HEK293 (cell line): Measurements from ENCODE around the gene C9orf43.

Source experiments
- CTCF ChIA-PET: fragments of 350-600 bp; formaldehyde crosslinking; extraction: SDS; loops from one replicate; lab custom pipeline; 2021; ENCODE audit warnings: antibody characterized with exemption; lab: Yijun Ruan, JAX
- POLR2A ChIA-PET: fragments of 300-600 bp; formaldehyde crosslinking; extraction: SDS; loops from one replicate; lab custom pipeline; 2020; ENCODE audit warnings: antibody characterized with exemption, inconsistent platforms; lab: Yijun Ruan, JAX
- H3K27ac ChIP-seq: fragments of 200-500 bp; sonication (Bioruptor generic); 2 replicates; pipeline ENCODE4 v1.5.1; 2014; ENCODE audit warnings: low read depth, low read length, control low read depth, inconsistent platforms; ENCODE audit errors: extremely low read depth
- H3K36me3 ChIP-seq, 2 experiments: fragments of 200-500 bp in 1 of 2; sonication (Bioruptor generic) in 1 of 2; 1 replicate in 1 of 2; 2 replicates in 1 of 2; pipeline ENCODE4 v1.5.1; 2014 to 2017; ENCODE audit warnings: inconsistent platforms in 2 of 2, low read length in 2 of 2; ENCODE audit not compliant: control insufficient read depth in 2 of 2, insufficient read depth in 1 of 2
- H3K4me1 ChIP-seq: fragments of 200-500 bp; sonication (Bioruptor generic); 2 replicates; pipeline ENCODE4 v1.5.1; 2014; ENCODE audit warnings: mild to moderate bottlenecking, low read length, inconsistent platforms; ENCODE audit not compliant: control insufficient read depth, insufficient read depth
- H3K4me3 ChIP-seq: 2 replicates; pipeline ENCODE4 v1.5.1; 2011; ENCODE audit warnings: low read depth, mild to moderate bottlenecking, control low read depth, low read length, moderate library complexity
- H3K9me3 ChIP-seq: fragments of 200-500 bp; sonication (Bioruptor generic); 2 replicates; pipeline ENCODE4 v1.5.1; 2014; ENCODE audit warnings: low read depth, low read length, inconsistent platforms; ENCODE audit not compliant: control insufficient read depth, insufficient read depth
- CTCF ChIP-seq: fragments of 450-650 bp; formaldehyde crosslinking; IDR thresholded peaks from 2 replicates; pipeline ENCODE4 v1.5.1; 2016; ENCODE audit warnings: missing biosample characterization, missing genetic modification characterization
- GLI2 ChIP-seq: fragments of 450-650 bp; formaldehyde crosslinking; IDR thresholded peaks from 2 replicates; pipeline ENCODE4; 2017; ENCODE audit warnings: missing biosample characterization, missing genetic modification characterization, low read depth, borderline replicate concordance
- GLI4 ChIP-seq: fragments of 450-650 bp; formaldehyde crosslinking; IDR thresholded peaks from 2 replicates; pipeline ENCODE4 v1.5.1; 2016; ENCODE audit warnings: missing biosample characterization, missing genetic modification characterization
- KLF7 ChIP-seq: fragments of 450-650 bp; formaldehyde crosslinking; IDR thresholded peaks from 2 replicates; pipeline ENCODE4 v1.5.1; 2016; ENCODE audit warnings: missing biosample characterization, missing genetic modification characterization, borderline replicate concordance
- MEIS1 ChIP-seq: sonication (generic); formaldehyde crosslinking; IDR thresholded peaks from 2 replicates; pipeline ENCODE4 v1.8.1; 2022; ENCODE audit warnings: missing genetic modification reagents, mild to moderate bottlenecking, borderline replicate concordance
- PRDM6 ChIP-seq: fragments of 450-650 bp; formaldehyde crosslinking; IDR thresholded peaks from 2 replicates; pipeline ENCODE4 v1.5.1; 2017; ENCODE audit warnings: missing biosample characterization, missing genetic modification characterization
- ZNF16 ChIP-seq: fragments of 450-650 bp; formaldehyde crosslinking; IDR thresholded peaks from 2 replicates; pipeline ENCODE4 v1.5.1; 2016; ENCODE audit warnings: low read depth, missing biosample characterization, missing genetic modification characterization
- ZNF248 ChIP-seq: fragments of 450-650 bp; formaldehyde crosslinking; IDR thresholded peaks from 2 replicates; pipeline ENCODE4 v1.5.1; 2017; ENCODE audit warnings: missing biosample characterization, missing genetic modification characterization
- ZNF266 ChIP-seq: fragments of 450-650 bp; formaldehyde crosslinking; IDR thresholded peaks from 2 replicates; pipeline ENCODE4 v1.5.1; 2016; ENCODE audit warnings: missing biosample characterization, missing genetic modification characterization, low read depth
- ZNF324 ChIP-seq: fragments of 450-650 bp; formaldehyde crosslinking; IDR thresholded peaks from 2 replicates; pipeline ENCODE4 v1.5.1; 2016; ENCODE audit warnings: missing biosample characterization, missing genetic modification characterization
- ZNF510 ChIP-seq: fragments of 450-650 bp; formaldehyde crosslinking; IDR thresholded peaks from 2 replicates; pipeline ENCODE4 v1.5.1; 2018; ENCODE audit warnings: mild to moderate bottlenecking, missing genetic modification characterization, missing biosample characterization; ENCODE audit not compliant: insufficient replicate concordance
- ZNF561 ChIP-seq: fragments of 450-650 bp; IDR thresholded peaks from 2 replicates; pipeline ENCODE4 v1.5.1; 2018; ENCODE audit warnings: missing biosample characterization, missing genetic modification characterization, borderline replicate concordance
- ZNF624 ChIP-seq: fragments of 450-650 bp; formaldehyde crosslinking; IDR thresholded peaks from 2 replicates; pipeline ENCODE4 v1.5.1; 2017; ENCODE audit warnings: missing biosample characterization, missing genetic modification characterization
- ZNF791 ChIP-seq: fragments of 450-650 bp; formaldehyde crosslinking; IDR thresholded peaks from 2 replicates; pipeline ENCODE4 v1.5.1; 2016; ENCODE audit warnings: missing biosample characterization, missing genetic modification characterization
- ZNF792 ChIP-seq: fragments of 450-650 bp; formaldehyde crosslinking; IDR thresholded peaks from 2 replicates; pipeline ENCODE4 v1.5.1; 2016; ENCODE audit warnings: missing biosample characterization, missing genetic modification characterization
- ZSCAN16 ChIP-seq: fragments of 450-650 bp; formaldehyde crosslinking; IDR thresholded peaks from 2 replicates; pipeline ENCODE4 v1.5.1; 2016; ENCODE audit warnings: missing biosample characterization, missing genetic modification characterization
- TF ChIP-seq, protein P1 (sequence below): fragments of 450-650 bp; formaldehyde crosslinking; IDR thresholded peaks from 2 replicates; pipeline ENCODE4 v1.5.1; 2016; ENCODE audit warnings: missing biosample characterization, missing genetic modification characterization, borderline replicate concordance
- TF ChIP-seq, protein P2 (sequence below): fragments of 450-650 bp; formaldehyde crosslinking; IDR thresholded peaks from 2 replicates; pipeline ENCODE4; 2016; ENCODE audit warnings: missing biosample characterization, missing genetic modification characterization
- TF ChIP-seq, protein P3 (sequence below): fragments of 450-650 bp; formaldehyde crosslinking; IDR thresholded peaks from 2 replicates; pipeline ENCODE4 v1.5.1; 2016; ENCODE audit warnings: missing biosample characterization, missing genetic modification characterization, low read depth

The C9orf43 gene

DNA sequence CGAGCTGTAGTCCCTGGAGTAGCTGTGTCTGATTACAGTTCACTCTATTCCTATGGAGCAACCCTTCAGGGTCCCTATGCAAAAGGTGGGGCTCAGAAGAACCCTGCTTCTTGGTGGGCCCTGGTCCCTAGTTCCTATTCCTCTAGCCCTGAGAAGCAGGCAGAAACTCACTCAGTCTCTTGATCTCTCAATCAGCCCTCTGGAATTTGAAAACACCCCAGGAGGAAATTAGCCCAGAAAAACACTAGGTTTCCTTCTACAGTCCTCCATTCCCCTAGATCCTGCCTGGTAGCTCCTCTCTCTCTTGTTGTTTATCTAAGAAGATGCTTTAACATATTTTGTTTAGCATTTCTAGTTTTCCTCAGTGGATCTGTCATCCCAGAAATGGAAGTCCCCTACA lies 60.6 kb downstream of the C9orf43 start:
- no peak overlapping the region for H3K4me3 ChIP-seq
- H3K36me3 ChIP-seq, result no peaks in the 10 kb centered on the region; a peak in 1 of 3 replicates
- ChIA-PET CTCF (interaction anchor here (1.0 to 1.3 kb wide), 2 partner anchors 16 to 24 kb away, joined by 4 to 5 read pairs; no protein-coding TSS in a partner anchor), POLR2A (no interaction called here)
- no peaks in the 10 kb centered on the region for H3K9me3 ChIP-seq
- TF ChIP-seq PRDM6 (tag by site-specific recombination) (no peak), ZNF624 (tag by site-specific recombination) (no peak), ZNF561 (tag by site-specific recombination) (no peak), ZNF324 (tag by site-specific recombination) (no peak), KLF7 (tag by site-specific recombination) (no peak), ZSCAN16 (no peak), ZNF510 (tag by site-specific recombination) (no peak), GLI4 (tag by site-specific recombination) (no peak), GLI2 (tag by site-specific recombination) (no peak), ZNF791 (no peak), ZNF16 (no peak), ZNF266 (tag by site-specific recombination) (no peak), ZNF248 (tag by site-specific recombination) (no peak), MEIS1 (CRISPR knock-in tag) (no peak), ZNF792 (tag by site-specific recombination) (no peak), CTCF (tag by site-specific recombination) (no peak)
- TF ChIP-seq, protein P1, sequence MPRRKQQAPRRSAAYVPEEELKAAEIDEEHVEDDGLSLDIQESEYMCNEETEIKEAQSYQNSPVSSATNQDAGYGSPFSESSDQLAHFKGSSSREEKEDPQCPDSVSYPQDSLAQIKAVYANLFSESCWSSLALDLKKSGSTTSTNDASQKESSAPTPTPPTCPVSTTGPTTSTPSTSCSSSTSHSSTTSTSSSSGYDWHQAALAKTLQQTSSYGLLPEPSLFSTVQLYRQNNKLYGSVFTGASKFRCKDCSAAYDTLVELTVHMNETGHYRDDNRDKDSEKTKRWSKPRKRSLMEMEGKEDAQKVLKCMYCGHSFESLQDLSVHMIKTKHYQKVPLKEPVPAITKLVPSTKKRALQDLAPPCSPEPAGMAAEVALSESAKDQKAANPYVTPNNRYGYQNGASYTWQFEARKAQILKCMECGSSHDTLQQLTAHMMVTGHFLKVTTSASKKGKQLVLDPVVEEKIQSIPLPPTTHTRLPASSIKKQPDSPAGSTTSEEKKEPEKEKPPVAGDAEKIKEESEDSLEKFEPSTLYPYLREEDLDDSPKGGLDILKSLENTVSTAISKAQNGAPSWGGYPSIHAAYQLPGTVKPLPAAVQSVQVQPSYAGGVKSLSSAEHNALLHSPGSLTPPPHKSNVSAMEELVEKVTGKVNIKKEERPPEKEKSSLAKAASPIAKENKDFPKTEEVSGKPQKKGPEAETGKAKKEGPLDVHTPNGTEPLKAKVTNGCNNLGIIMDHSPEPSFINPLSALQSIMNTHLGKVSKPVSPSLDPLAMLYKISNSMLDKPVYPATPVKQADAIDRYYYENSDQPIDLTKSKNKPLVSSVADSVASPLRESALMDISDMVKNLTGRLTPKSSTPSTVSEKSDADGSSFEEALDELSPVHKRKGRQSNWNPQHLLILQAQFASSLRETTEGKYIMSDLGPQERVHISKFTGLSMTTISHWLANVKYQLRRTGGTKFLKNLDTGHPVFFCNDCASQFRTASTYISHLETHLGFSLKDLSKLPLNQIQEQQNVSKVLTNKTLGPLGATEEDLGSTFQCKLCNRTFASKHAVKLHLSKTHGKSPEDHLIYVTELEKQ (tag by site-specific recombination), result no peak
- TF ChIP-seq, protein P2, sequence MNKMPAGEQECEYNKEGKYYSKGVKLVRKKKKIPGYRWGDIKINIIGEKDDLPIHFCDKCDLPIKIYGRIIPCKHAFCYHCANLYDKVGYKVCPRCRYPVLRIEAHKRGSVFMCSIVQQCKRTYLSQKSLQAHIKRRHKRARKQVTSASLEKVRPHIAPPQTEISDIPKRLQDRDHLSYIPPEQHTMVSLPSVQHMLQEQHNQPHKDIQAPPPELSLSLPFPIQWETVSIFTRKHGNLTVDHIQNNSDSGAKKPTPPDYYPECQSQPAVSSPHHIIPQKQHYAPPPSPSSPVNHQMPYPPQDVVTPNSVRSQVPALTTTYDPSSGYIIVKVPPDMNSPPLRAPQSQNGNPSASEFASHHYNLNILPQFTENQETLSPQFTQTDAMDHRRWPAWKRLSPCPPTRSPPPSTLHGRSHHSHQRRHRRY (tag by site-specific recombination), result no peak
- TF ChIP-seq, protein P3, sequence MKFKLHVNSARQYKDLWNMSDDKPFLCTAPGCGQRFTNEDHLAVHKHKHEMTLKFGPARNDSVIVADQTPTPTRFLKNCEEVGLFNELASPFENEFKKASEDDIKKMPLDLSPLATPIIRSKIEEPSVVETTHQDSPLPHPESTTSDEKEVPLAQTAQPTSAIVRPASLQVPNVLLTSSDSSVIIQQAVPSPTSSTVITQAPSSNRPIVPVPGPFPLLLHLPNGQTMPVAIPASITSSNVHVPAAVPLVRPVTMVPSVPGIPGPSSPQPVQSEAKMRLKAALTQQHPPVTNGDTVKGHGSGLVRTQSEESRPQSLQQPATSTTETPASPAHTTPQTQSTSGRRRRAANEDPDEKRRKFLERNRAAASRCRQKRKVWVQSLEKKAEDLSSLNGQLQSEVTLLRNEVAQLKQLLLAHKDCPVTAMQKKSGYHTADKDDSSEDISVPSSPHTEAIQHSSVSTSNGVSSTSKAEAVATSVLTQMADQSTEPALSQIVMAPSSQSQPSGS (tag by site-specific recombination), result no peak
- no peak overlapping the region for H3K27ac ChIP-seq
- H3K4me1 ChIP-seq, result no peaks in the 10 kb centered on the region
